Measurements from ENCODE around the gene LRP5. TPM values are rescaled to one million over a fixed set of nuclear protein-coding genes. Genes with fewer than 3 reads are reported as not detected.

LRP5 gene
- total RNA-seq, 1 donor from 2014 or later, result 44.3 TPM

DNA sequence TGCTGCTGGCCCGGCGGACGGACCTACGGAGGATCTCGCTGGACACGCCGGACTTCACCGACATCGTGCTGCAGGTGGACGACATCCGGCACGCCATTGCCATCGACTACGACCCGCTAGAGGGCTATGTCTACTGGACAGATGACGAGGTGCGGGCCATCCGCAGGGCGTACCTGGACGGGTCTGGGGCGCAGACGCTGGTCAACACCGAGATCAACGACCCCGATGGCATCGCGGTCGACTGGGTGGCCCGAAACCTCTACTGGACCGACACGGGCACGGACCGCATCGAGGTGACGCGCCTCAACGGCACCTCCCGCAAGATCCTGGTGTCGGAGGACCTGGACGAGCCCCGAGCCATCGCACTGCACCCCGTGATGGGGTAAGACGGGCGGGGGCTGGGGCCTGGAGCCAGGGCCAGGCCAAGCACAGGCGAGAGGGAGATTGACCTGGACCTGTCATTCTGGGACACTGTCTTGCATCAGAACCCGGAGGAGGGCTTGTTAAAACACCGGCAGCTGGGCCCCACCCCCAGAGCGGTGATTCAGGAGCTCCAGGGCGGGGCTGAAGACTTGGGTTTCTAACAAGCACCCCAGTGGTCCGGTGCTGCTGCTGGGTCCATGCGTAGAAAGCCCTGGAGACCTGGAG is 74.1 kb downstream of the LRP5 start:
- Mint-ChIP-seq H3K4me3 (no peak overlapping the region), H3K9me3 (no peaks in the 10 kb centered on the region), H3K27ac (ENCODE audit: unreplicated experiment) (no peak overlapping the region), H3K27me3 (ENCODE audit: low read depth) (no peaks in the 10 kb centered on the region), H3K4me1 (peaks cover under 1% of the 10 kb centered on the region), H3K36me3 (ENCODE audit: low read depth) (peaks cover 5% of the 10 kb centered on the region)
- TF ChIP-seq, protein P1, sequence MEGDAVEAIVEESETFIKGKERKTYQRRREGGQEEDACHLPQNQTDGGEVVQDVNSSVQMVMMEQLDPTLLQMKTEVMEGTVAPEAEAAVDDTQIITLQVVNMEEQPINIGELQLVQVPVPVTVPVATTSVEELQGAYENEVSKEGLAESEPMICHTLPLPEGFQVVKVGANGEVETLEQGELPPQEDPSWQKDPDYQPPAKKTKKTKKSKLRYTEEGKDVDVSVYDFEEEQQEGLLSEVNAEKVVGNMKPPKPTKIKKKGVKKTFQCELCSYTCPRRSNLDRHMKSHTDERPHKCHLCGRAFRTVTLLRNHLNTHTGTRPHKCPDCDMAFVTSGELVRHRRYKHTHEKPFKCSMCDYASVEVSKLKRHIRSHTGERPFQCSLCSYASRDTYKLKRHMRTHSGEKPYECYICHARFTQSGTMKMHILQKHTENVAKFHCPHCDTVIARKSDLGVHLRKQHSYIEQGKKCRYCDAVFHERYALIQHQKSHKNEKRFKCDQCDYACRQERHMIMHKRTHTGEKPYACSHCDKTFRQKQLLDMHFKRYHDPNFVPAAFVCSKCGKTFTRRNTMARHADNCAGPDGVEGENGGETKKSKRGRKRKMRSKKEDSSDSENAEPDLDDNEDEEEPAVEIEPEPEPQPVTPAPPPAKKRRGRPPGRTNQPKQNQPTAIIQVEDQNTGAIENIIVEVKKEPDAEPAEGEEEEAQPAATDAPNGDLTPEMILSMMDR (conservative IDR thresholded peaks at IDR 0.05), result no peak
- DNase-seq (ENCODE audit: low read depth, low spot score), result no peak

- H3K4me1 Mint-ChIP-seq, result no peaks in the 10 kb centered on the region
Measured at GRCh38 chr11:68387840-68388239, 75.4 kb downstream of the LRP5 start.

GRCh38 chr11:68388595-68389198 is 76.3 kb downstream of the LRP5 start:
- Mint-ChIP-seq H3K9me3 (no peaks in the 10 kb centered on the region), H3K4me1 (no peaks in the 10 kb centered on the region), H3K27ac (ENCODE audit: unreplicated experiment) (no peak overlapping the region), H3K4me3 (no peak overlapping the region), H3K36me3 (ENCODE audit: low read depth) (peaks cover 5% of the 10 kb centered on the region), H3K27me3 (ENCODE audit: low read depth) (no peaks in the 10 kb centered on the region)
- TF ChIP-seq, protein P1 (conservative IDR thresholded peaks at IDR 0.05), result no peak
- no peak for DNase-seq (ENCODE audit: low read depth, low spot score)

More at GRCh38 chr11:68387840-68388239, 75.4 kb downstream of the LRP5 start:
- peaks cover 5% of the 10 kb centered on the region for H3K36me3 Mint-ChIP-seq (ENCODE audit: low read depth)
- no peak overlapping the region for H3K27ac Mint-ChIP-seq (ENCODE audit: unreplicated experiment)
- H3K9me3 Mint-ChIP-seq, result no peaks in the 10 kb centered on the region
- TF ChIP-seq, protein P1 (conservative IDR thresholded peaks at IDR 0.05), result no peak
- no peak for DNase-seq (ENCODE audit: low read depth, low spot score)
- no peak overlapping the region for H3K4me3 Mint-ChIP-seq
- no peaks in the 10 kb centered on the region for H3K27me3 Mint-ChIP-seq (ENCODE audit: low read depth)

- Mint-ChIP-seq H3K4me3 (no peak overlapping the region), H3K4me1 (no peaks in the 10 kb centered on the region), H3K27ac (ENCODE audit: unreplicated experiment) (no peak overlapping the region), H3K36me3 (ENCODE audit: low read depth) (peaks cover 5% of the 10 kb centered on the region), H3K27me3 (ENCODE audit: low read depth) (no peaks in the 10 kb centered on the region), H3K9me3 (no peaks in the 10 kb centered on the region)
- no peak for DNase-seq (ENCODE audit: low read depth, low spot score)
- TF ChIP-seq, protein P1 (conservative IDR thresholded peaks at IDR 0.05), result no peak
Measured at GRCh38 chr11:68390315-68390714, 77.9 kb downstream of the LRP5 start.

- no peak for DNase-seq (ENCODE audit: low read depth, low spot score)
- no peaks in the 10 kb centered on the region for H3K9me3 Mint-ChIP-seq
- H3K27me3 Mint-ChIP-seq (ENCODE audit: low read depth), result no peaks in the 10 kb centered on the region
- peaks cover 2% of the 10 kb centered on the region for H3K36me3 Mint-ChIP-seq (ENCODE audit: low read depth)
- no peak overlapping the region for H3K4me3 Mint-ChIP-seq
- no peak overlapping the region for H3K27ac Mint-ChIP-seq (ENCODE audit: unreplicated experiment)
- TF ChIP-seq, protein P1 (conservative IDR thresholded peaks at IDR 0.05), result no peak
- H3K4me1 Mint-ChIP-seq, result no peaks in the 10 kb centered on the region
Measured at GRCh38 chr11:68392822-68393221, 80.4 kb downstream of the LRP5 start.
